ENCODE data around the gene CDH13.

Gene CDH13

DNA sequence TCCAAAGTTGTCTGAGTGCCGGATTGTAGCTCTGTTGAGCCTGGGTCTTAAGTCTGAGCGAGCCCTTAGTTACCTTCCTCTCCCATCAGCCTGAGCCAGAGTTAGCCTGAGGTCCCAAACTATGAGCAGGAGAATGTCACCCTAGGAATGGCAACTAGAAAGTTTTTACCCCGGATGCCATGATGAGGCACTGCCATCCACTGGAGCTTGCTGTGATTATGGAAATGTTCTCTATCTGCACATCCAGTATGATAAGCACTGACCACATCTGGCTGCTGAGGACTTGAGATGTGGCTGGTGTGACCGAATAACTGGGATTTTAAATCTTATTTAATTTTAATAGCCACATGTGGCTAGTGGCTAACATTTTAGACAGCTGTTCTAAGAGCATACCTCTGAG lies 550.0 kb downstream of the CDH13 start:
- Histone ChIP-seq H3K4me3 (replicated peaks; ENCODE audit: insufficient read depth, low read length) (no peak overlapping the region), H3K27me3 (ENCODE audit: insufficient read depth, poor library complexity, severe bottlenecking) (no peaks in the 10 kb centered on the region), H3K27ac (replicated peaks) (no peak overlapping the region)
- TF ChIP-seq REST (IDR thresholded peaks at IDR 0.05; ENCODE audit: insufficient replicate concordance, low read depth) (no peak), GABPA (IDR thresholded peaks at IDR 0.05; ENCODE audit: low read depth) (no peak), SPI1 (IDR thresholded peaks at IDR 0.05; ENCODE audit: borderline replicate concordance, low read depth) (no peak), CTCF (IDR thresholded peaks at IDR 0.05; ENCODE audit: insufficient read depth, low read length) (no peak), POLR2AphosphoS5 (IDR thresholded peaks at IDR 0.05; ENCODE audit: low read depth) (no peak)
- DNase-seq (ENCODE audit: low read depth in 1 of 2, low spot score in 1 of 2) = no peak

- no peak for DNase-seq (ENCODE audit: low read depth in 1 of 2, low spot score in 1 of 2)
- no peak for TF ChIP-seq POLR2AphosphoS5 (IDR thresholded peaks at IDR 0.05; ENCODE audit: low read depth)
- TF ChIP-seq GABPA (IDR thresholded peaks at IDR 0.05; ENCODE audit: low read depth) = no peak
- TF ChIP-seq SPI1 (IDR thresholded peaks at IDR 0.05; ENCODE audit: borderline replicate concordance, low read depth) = no peak
- no peak for TF ChIP-seq REST (IDR thresholded peaks at IDR 0.05; ENCODE audit: insufficient replicate concordance, low read depth)
- TF ChIP-seq CTCF (IDR thresholded peaks at IDR 0.05; ENCODE audit: insufficient read depth, low read length) = no peak
- H3K27me3 ChIP-seq (ENCODE audit: insufficient read depth, poor library complexity, severe bottlenecking) = no peaks in the 10 kb centered on the region
- no peak overlapping the region for H3K4me3 ChIP-seq (replicated peaks; ENCODE audit: insufficient read depth, low read length)
- H3K27ac ChIP-seq (replicated peaks) = no peak overlapping the region
Measured at GRCh38 chr16:83185902-83186301, 559.1 kb downstream of the CDH13 start.

GRCh38 chr16:83187405-83187804 lies 560.6 kb downstream of the CDH13 start:
- Histone ChIP-seq H3K27me3 (ENCODE audit: insufficient read depth, poor library complexity, severe bottlenecking) (no peaks in the 10 kb centered on the region), H3K4me3 (replicated peaks; ENCODE audit: insufficient read depth, low read length) (no peak overlapping the region), H3K27ac (replicated peaks) (no peak overlapping the region)
- DNase-seq (ENCODE audit: low read depth in 1 of 2, low spot score in 1 of 2) = no peak
- TF ChIP-seq CTCF (IDR thresholded peaks at IDR 0.05; ENCODE audit: insufficient read depth, low read length) (no peak), SPI1 (IDR thresholded peaks at IDR 0.05; ENCODE audit: borderline replicate concordance, low read depth) (no peak), GABPA (IDR thresholded peaks at IDR 0.05; ENCODE audit: low read depth) (no peak), POLR2AphosphoS5 (IDR thresholded peaks at IDR 0.05; ENCODE audit: low read depth) (no peak), REST (IDR thresholded peaks at IDR 0.05; ENCODE audit: insufficient replicate concordance, low read depth) (no peak)
